GM21423 (cell line): ENCODE data around the gene CACNA1E.

ENCODE experiments used
- ATAC-seq: cut with Tn5 transposase; IDR thresholded peaks from one replicate; pipeline ENCODE4 v1.9.1; 2021; ENCODE audit warnings: mild to moderate bottlenecking, moderate library complexity; ENCODE audit not compliant: unreplicated experiment

Gene CACNA1E

GRCh38 chr1:181483285-181484195 is at the start of gene CACNA1E:
TSS of gene CACNA1E (plus strand) at chr1:181483517. CDS start at chr1:181483745, 228 bp downstream.
- no peak for ATAC-seq

GRCh38 chr1:181433931-181434330 is 49.4 kb upstream of the CACNA1E start:
- ATAC-seq, result no peak

DNA sequence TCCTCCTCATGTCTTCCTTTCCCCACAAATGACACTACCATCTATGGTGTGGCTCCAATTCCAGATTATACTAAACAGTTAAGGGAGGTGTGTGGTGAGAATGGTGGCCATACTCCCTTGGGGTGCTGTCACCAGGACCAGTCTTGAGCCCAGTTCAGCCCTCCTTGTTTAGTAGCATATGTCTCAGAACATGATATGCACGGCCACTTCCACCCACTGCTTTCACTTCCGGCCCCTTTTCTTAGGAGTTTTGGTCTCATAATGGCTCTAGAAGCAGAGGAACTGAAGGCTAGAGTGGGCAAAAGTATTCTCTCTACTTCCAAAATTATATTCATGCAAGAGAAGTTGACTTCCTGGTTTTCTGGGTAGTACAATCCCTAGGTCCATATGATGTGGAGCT is 45.3 kb upstream of the CACNA1E start:
- no peak for ATAC-seq

GRCh38 chr1:181440510-181440909 is 42.8 kb upstream of the CACNA1E start:
- no peak for ATAC-seq

GRCh38 chr1:181442181-181442525 is 41.2 kb upstream of the CACNA1E start:
- no peak for ATAC-seq

GRCh38 chr1:181443231-181443853 is 40.0 kb upstream of the CACNA1E start:
- ATAC-seq, result no peak

DNA sequence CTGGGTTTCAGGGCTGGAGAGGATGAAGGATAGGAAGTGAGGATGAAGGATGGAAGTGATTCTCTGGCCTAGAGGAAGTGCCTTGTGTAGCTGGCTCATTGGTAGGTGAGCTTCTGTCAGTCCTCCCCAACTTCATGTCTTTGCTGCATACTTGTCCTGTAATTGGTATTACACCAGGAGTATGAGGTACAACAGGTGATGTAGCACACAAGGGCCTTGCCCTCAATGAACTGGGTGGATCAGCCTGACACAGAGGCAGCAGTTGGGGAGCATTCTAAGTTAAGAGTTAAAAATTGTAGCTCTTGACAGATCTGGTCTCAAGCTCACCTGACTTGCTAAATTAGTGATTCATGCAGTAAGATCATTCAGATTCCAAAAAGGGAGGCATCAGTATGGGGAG is 37.9 kb upstream of the CACNA1E start:
- ATAC-seq, result no peak

DNA sequence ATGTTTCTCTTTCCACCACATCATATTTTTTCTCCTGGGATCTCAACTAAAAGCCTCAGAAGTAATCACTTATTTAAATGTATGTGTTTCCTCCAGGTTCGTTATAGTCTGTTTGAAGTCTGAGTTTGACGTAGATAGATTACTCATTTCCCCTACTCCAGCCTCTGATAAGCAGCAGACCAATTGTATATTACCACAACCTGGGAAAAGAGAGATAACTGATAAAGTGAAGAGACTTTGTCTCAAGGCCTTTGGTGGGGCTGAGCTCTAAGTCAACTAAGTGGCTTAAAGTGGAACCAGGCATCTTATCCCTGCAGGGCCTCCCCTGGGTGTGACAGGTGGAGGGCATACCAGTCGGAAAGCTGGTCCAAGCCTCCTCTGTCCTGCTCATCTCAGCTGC is 34.9 kb upstream of the CACNA1E start:
- no peak for ATAC-seq

- ATAC-seq, result no peak
Measured at GRCh38 chr1:181451661-181452230, 31.6 kb upstream of the CACNA1E start.

DNA sequence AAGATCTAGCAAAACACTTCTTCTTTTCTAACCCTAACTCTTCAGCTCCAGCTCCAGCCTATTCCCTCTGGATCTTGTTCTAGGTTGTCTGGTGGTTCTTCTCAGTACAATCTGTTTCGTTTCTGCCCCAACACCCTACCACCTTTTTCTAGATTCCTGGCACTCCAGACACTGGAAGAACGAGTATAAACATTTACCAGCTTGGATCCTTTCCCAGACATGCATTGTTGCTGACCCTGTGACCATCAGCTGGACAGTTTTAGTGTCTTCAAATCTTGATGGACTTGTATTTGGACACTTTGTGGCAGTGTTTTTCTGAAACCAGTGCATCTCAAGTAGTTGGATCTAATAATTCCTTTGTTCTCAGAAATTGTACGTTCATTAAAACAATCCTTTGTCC is 30.6 kb upstream of the CACNA1E start:
- ATAC-seq, result no peak

DNA sequence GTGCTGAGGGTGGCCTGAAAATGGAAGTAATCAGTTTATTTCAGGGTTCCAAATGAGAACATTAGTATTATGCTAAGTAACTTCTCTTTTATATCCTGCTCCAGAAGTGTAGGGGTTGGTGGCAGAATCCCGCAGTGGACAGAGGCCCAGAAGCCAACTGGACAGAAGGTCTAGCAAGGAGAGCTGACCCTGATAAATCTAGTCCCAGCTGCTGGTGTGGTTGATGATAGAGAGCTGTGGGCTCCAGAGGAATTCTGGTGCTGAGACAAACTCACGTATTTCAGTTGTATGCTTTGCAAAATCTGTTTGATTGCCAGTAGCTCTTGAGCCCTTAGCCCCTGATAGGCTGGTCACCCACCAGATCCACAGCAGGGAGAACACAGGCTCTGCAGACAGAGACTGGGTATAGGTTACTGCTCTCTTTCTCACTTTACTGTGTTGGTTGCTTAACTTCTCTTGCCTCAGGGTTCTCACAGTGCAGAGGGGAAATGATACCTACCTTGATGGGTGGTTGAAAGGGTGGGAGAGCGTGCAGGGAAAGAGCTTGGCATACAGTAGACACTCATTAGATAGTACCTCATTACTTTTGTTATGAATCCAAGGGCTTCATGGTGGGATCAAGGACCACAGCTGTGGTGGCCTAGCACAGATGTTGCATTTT is 29.6 kb upstream of the CACNA1E start:
- no peak for ATAC-seq

- ATAC-seq, result no peak
Measured at GRCh38 chr1:181456551-181456950, 26.8 kb upstream of the CACNA1E start.

DNA sequence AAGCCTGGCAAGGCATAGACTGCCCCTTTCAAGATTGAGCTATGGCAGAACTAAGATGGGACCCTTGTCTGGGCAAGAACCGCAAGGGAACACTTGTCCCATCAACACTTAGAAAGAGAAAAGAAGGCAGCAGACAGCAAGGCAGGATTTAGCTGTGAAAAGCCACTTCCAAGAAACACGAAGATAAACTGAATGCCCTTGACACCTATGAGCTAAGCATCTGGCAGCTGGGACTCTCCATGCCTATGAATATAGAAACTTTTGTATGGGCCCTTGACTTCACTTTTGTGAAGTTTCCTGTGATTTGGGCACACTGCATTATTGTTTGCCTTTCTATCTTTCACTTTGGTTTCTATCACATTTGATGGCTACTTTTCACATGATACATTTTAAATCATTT is 24.9 kb upstream of the CACNA1E start:
- ATAC-seq, result no peak

DNA sequence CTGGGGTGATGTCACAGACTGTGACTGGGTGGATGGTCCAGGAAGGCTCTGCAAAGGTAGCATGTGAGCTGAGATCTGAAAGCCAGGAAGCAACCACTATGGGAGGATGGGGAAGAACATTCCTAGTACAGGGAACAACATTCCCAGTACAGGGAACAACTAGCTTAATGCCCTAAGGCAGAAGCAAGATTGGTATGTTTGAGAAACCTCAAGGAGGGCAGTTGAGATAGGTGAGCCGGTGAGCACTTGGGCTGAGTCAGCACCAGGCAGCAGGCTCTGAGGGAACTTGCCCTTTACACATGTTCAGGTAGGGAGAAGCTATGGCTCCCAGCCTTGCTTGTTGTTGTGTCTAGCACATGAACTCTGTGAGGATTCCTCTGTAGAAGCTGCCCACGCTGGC is 24.2 kb upstream of the CACNA1E start:
- ATAC-seq, result no peak

GRCh38 chr1:181469829-181470228 is 13.5 kb upstream of the CACNA1E start:
- no peak for ATAC-seq

- ATAC-seq, result no peak
Measured at GRCh38 chr1:181475580-181475979, 7.7 kb upstream of the CACNA1E start.

DNA sequence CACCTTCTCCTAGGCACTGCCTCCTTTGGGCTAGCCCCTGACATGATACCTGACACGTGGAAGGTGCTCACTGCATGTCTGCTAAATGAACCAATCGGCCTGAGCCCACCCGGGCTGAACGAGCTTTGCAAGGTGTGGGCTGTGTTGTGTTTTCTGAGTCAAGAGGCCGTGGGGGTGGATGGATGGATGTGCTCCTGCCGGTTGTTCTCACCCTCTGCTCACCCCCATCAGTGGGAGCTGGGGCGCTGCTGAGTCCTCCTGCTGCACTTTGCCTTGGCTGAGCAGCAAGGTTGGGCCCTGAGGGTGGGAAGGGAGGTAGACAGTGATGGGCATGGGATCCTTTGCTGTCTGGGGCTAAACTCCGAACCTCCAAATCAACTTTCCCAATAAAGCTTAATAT is 6.7 kb upstream of the CACNA1E start:
- ATAC-seq, result no peak

GRCh38 chr1:181478306-181478705 is 5.0 kb upstream of the CACNA1E start:
- ATAC-seq, result no peak

DNA sequence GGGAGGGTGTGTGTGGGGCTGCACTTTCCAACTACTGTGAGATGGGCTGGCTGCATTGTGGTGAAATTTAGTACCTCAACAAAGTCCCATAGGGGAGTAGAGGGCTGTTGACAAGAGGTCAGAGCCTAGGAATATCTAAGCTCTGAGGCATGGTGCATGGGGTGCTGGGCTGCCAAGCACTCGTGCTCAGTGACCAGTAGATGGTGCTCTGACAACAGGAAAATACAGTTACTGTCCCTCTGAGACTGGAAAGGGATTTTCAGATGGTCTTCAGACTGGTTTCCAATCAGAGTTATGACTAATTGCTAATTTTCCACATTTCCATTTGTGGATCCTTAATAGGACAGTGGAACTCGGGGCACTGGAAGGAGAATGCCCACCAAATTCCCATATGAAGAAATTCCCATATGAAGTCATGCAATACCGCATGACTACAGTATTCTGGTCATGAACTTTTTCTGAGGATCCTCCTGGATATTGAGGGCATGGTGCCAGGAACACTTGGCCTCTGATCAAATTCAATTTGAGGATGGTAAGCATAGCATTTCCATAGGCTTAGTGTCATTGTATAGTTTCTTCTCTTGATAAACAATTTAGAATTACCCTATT is 4.1 kb upstream of the CACNA1E start:
- ATAC-seq, result peak; percentile 54

- ATAC-seq, result no peak
Measured at GRCh38 chr1:181482001-181482430, 1.3 kb upstream of the CACNA1E start.
